EH (cell line): ENCODE measurements around the gene PRIM2.
"Not testable (repeated sequence)": the region's sequence is repeated elsewhere in the genome, so short reads cannot be mapped to it uniquely, and the experiment has no call there.

Source experiments
- DNase-seq: peaks from one replicate; pipeline ENCODE4 v3.0.0-alpha.2; 2015; ENCODE audit warnings: low read depth

The PRIM2 gene

GRCh38 chr6:57310095-57310816 is 7.2 kb upstream of the PRIM2 start:
- DNase-seq, result peak; percentile 84

GRCh38 chr6:57310817-57311157 is 6.6 kb upstream of the PRIM2 start:
- no peak for DNase-seq

GRCh38 chr6:57311300-57312003 is 6.0 kb upstream of the PRIM2 start:
- not testable (repeated sequence) for DNase-seq

- DNase-seq, result no peak
Observed at GRCh38 chr6:57312004-57312345, 5.5 kb upstream of the PRIM2 start.

GRCh38 chr6:57313009-57313408 is 4.4 kb upstream of the PRIM2 start:
- DNase-seq, result peak; percentile 51

- DNase-seq, result peak; percentile 100
Observed at GRCh38 chr6:57313711-57314471, 3.5 kb upstream of the PRIM2 start.

GRCh38 chr6:57315111-57315510 is 2.3 kb upstream of the PRIM2 start:
- peak; percentile 53 for DNase-seq

- no peak for DNase-seq
Observed at GRCh38 chr6:57315851-57316250, 1.6 kb upstream of the PRIM2 start.

- peak; percentile 92 for DNase-seq
Observed at GRCh38 chr6:57316581-57317059, 810 bp upstream of the PRIM2 start.

- DNase-seq, result peak; percentile 47
Observed at GRCh38 chr6:57324538-57324937, 7.1 kb downstream of the PRIM2 start.

GRCh38 chr6:57327311-57327710 is 9.9 kb downstream of the PRIM2 start:
- DNase-seq, result no peak

GRCh38 chr6:57328074-57328473 is 10.6 kb downstream of the PRIM2 start:
- no peak for DNase-seq

GRCh38 chr6:57329933-57330332 is 12.5 kb downstream of the PRIM2 start:
- DNase-seq, result no peak

GRCh38 chr6:57342148-57342669 is 24.8 kb downstream of the PRIM2 start:
- no peak for DNase-seq

- DNase-seq, result not testable (repeated sequence)
Observed at GRCh38 chr6:57343342-57343741, 25.9 kb downstream of the PRIM2 start.

- not testable (repeated sequence) for DNase-seq
Observed at GRCh38 chr6:57346715-57347114, 29.3 kb downstream of the PRIM2 start.

GRCh38 chr6:57347597-57347996 is 30.2 kb downstream of the PRIM2 start:
- DNase-seq, result not testable (repeated sequence)

- DNase-seq, result peak; percentile 10
Observed at GRCh38 chr6:57350443-57350842, 33.0 kb downstream of the PRIM2 start.

GRCh38 chr6:57352596-57352995 is 35.2 kb downstream of the PRIM2 start:
- DNase-seq, result peak; percentile 30

GRCh38 chr6:57358319-57358718 is 40.9 kb downstream of the PRIM2 start:
- not testable (repeated sequence) for DNase-seq

- DNase-seq, result not testable (repeated sequence)
Observed at GRCh38 chr6:57359766-57360165, 42.3 kb downstream of the PRIM2 start.

GRCh38 chr6:57362340-57362739 is 44.9 kb downstream of the PRIM2 start:
- DNase-seq, result peak; percentile 72
